Neutrophil (primary cell): ENCODE measurements around the gene RPS15A.

Experiments used
- H3K27ac ChIP-seq: fragments of 200-600 bp; sonication (generic); 2 replicates; pipeline ENCODE4 v1.5.1; 2016; ENCODE audit warnings: mild to moderate bottlenecking, moderate library complexity
- H3K27me3 ChIP-seq: fragments of 200-600 bp; sonication (generic); 2 replicates; pipeline ENCODE4 v1.6.0; 2016; ENCODE audit warnings: mild to moderate bottlenecking
- H3K36me3 ChIP-seq: fragments of 200-600 bp; sonication (generic); 2 replicates; pipeline ENCODE4 v1.5.1; 2017
- H3K4me1 ChIP-seq, 2 experiments: fragments of 200-600 bp in 1 of 2; sonication (generic) in 1 of 2; 1 replicate in 1 of 2; 2 replicates in 1 of 2; pipeline versions ENCODE4 v1.5.1 to v1.6.1; 2013 to 2016; ENCODE audit warnings: low read depth in 1 of 2, low read length in 1 of 2, mild to moderate bottlenecking in 1 of 2, moderate library complexity in 1 of 2; ENCODE audit not compliant: control insufficient read depth in 1 of 2, insufficient read depth in 1 of 2
- H3K4me3 ChIP-seq, 2 experiments: fragments of 200-600 bp in 1 of 2; sonication (generic) in 1 of 2; 1 replicate in 1 of 2; 2 replicates in 1 of 2; pipeline ENCODE4 v1.5.1; 2013 to 2016; ENCODE audit warnings: low read depth in 1 of 2, low read length in 1 of 2, mild to moderate bottlenecking in 1 of 2, moderate library complexity in 1 of 2
- H3K9me3 ChIP-seq: fragments of 200-600 bp; sonication (generic); 2 replicates; pipeline ENCODE4 v1.5.1; 2016
- CTCF ChIP-seq: fragments of 200-600 bp; sonication (generic); IDR thresholded peaks from 2 replicates; pipeline ENCODE4 v1.5.1; 2016; ENCODE audit warnings: antibody characterized with exemption

RPS15A gene

GRCh38 chr16:18809165-18809564 lies 19.0 kb upstream of the RPS15A start:
- no peak for TF ChIP-seq CTCF
- H3K27ac ChIP-seq, result no peak overlapping the region
- peaks cover 49% of the 10 kb centered on the region for H3K36me3 ChIP-seq
- H3K27me3 ChIP-seq, result no peaks in the 10 kb centered on the region
- no peak overlapping the region for H3K4me3 ChIP-seq
- H3K9me3 ChIP-seq, result no peaks in the 10 kb centered on the region
- H3K4me1 ChIP-seq, result peaks cover 30 to 32% of the 10 kb centered on the region in 2 experiments

DNA sequence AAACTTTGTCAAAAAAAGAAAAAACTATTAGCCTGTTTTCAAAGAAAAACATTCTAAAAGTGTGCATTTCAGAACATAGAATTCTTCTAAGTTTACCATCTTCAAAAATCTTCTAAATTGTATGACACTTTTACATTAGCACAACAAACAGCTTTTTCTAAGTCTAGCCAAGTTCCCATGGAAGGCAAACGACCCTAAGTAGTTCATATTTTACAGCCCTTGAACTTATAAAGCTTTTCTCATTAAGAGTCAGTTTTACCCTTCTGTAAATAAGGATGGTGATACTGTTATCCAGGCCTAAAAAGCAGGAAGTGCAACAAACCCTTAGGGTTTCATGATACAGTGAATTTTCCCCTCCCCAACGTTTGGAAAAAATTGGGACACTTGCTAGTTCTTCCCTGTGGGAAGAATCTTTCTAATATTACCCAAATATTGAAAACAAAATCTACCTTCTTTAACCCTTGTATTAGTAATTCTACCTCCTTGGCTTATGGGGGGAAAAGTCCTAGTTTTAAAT lies 15.2 kb upstream of the RPS15A start:
- Histone ChIP-seq H3K36me3 (peaks cover 24% of the 10 kb centered on the region), H3K4me3 (peak overlapping the region in 1 of 2 experiments; percentile 47), H3K9me3 (no peaks in the 10 kb centered on the region), H3K27ac (peak overlapping the region; percentile 90), H3K4me1 (peaks cover 61 to 64% of the 10 kb centered on the region in 2 experiments), H3K27me3 (no peaks in the 10 kb centered on the region)
- no peak for TF ChIP-seq CTCF

DNA sequence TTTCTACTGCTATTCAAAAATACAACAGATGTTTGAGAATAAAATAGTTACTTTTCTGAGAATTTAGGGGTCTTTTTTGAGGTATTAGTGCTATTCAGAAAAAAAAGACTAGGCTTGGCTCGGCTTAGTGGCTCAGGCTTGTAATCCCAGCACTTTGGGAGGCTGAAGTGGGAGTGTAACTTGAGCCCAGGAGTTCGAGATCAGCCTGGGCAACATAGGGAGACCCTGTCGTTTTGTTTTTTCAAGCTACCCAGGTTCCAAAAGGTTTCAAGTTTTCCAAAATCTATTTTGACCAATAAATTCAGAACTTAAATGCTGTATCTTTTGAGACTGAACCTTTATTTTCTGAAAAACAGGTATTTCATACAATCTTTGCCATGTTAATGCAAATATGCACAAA lies 14.4 kb upstream of the RPS15A start:
- no peaks in the 10 kb centered on the region for H3K9me3 ChIP-seq
- H3K27me3 ChIP-seq, result no peaks in the 10 kb centered on the region
- no peak for TF ChIP-seq CTCF
- H3K27ac ChIP-seq, result peak overlapping the region; percentile 90
- H3K4me1 ChIP-seq, result peaks cover 69 to 71% of the 10 kb centered on the region in 2 experiments
- H3K4me3 ChIP-seq, result peak overlapping the region; percentile 47 to 72
- peaks cover 18% of the 10 kb centered on the region for H3K36me3 ChIP-seq

- TF ChIP-seq CTCF, result no peak
- peak overlapping the region; percentile 47 to 72 for H3K4me3 ChIP-seq
- H3K36me3 ChIP-seq, result peaks cover 11% of the 10 kb centered on the region
- H3K4me1 ChIP-seq, result peaks cover 71 to 78% of the 10 kb centered on the region in 2 experiments
- H3K27me3 ChIP-seq, result no peaks in the 10 kb centered on the region
- peak overlapping the region; percentile 90 for H3K27ac ChIP-seq
- no peaks in the 10 kb centered on the region for H3K9me3 ChIP-seq
Measured at GRCh38 chr16:18803569-18804462, 13.7 kb upstream of the RPS15A start.

DNA sequence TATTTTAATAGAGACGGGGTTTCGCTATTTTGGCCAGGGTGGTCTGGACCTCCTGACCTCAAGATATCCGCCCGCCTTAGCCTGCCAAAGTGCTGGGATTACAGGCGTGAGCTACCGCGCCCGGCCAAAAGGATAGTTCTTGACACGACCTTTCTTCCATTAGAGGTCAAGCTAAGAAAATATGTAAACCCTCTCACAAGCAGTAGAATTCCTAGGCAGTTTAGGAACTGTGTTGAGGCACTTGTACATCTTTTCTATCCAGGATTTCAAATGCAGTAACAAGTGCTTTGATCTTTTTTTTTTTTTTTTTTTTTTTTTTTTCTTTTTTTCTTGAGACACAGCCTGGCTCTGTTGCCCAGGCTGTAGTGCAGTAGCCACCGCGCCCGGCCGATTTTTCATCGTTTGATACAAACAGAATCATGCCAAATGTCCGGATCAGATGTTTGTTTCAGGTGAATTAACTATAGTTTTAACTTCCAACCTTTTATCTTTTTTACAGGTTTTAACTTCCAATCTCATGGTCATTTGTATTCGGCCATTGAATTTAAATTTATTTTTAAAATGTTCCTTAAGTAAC lies 12.7 kb upstream of the RPS15A start:
- peaks cover 5% of the 10 kb centered on the region for H3K36me3 ChIP-seq
- no peaks in the 10 kb centered on the region for H3K9me3 ChIP-seq
- peaks cover 71 to 78% of the 10 kb centered on the region in 2 experiments for H3K4me1 ChIP-seq
- peak overlapping the region; percentile 72 to 86 for H3K4me3 ChIP-seq
- no peaks in the 10 kb centered on the region for H3K27me3 ChIP-seq
- TF ChIP-seq CTCF, result no peak
- H3K27ac ChIP-seq, result peak overlapping the region; percentile 90
